Endothelial cell (in vitro differentiated cells): Measurements from ENCODE around the gene THSD4. TPM values are rescaled to one million over a fixed set of nuclear protein-coding genes. Genes with fewer than 3 reads are reported as not detected.

Experiments used
- DNase-seq: peaks from one replicate; pipeline ENCODE4 v3.0.0; 2021; ENCODE audit warnings: low spot score
- H3K27ac Mint-ChIP-seq: one replicate; pipeline ENCODE4 v1.8.0; 2021; ENCODE audit warnings: mixed read lengths, inconsistent platforms; ENCODE audit not compliant: unreplicated experiment
- H3K27me3 Mint-ChIP-seq: one replicate; pipeline ENCODE4 v1.8.0; 2021; ENCODE audit warnings: mild to moderate bottlenecking, moderate library complexity, mixed read lengths, inconsistent platforms; ENCODE audit not compliant: unreplicated experiment
- H3K36me3 Mint-ChIP-seq: one replicate; pipeline ENCODE4 v1.8.0; 2021; ENCODE audit warnings: mild to moderate bottlenecking, low read depth, mixed read lengths, inconsistent platforms; ENCODE audit not compliant: unreplicated experiment
- H3K4me1 Mint-ChIP-seq: one replicate; pipeline ENCODE4 v1.8.0; 2021; ENCODE audit warnings: mild to moderate bottlenecking, mixed read lengths, inconsistent platforms; ENCODE audit not compliant: unreplicated experiment
- H3K4me3 Mint-ChIP-seq: one replicate; pipeline ENCODE4 v1.8.0; 2021; ENCODE audit warnings: mild to moderate bottlenecking, mixed read lengths, inconsistent platforms; ENCODE audit not compliant: unreplicated experiment
- H3K9me3 Mint-ChIP-seq: one replicate; pipeline ENCODE4 v1.8.0; 2021; ENCODE audit warnings: mixed read lengths, inconsistent platforms; ENCODE audit not compliant: unreplicated experiment
- total RNA-seq: library from RNA; stranded (reverse); fragmentation: NEBNext Ultra II Directional; extraction: Animal tissue kit (Norgen Biotek cat#: 25700); gene quantifications from one replicate; pipeline ENCODE4 v1.2.1, GENCODE V29; 2021; ENCODE audit not compliant: unreplicated experiment
- TF ChIP-seq, protein P1 (sequence below): fragments of 200-600 bp; sonication (generic); IDR thresholded peaks from one replicate; pipeline ENCODE4 v1.5.0; 2021; ENCODE audit warnings: antibody characterized with exemption; ENCODE audit not compliant: unreplicated experiment

Gene THSD4
- total RNA-seq, 1 donor from 2014 or later: 0.92 TPM

DNA sequence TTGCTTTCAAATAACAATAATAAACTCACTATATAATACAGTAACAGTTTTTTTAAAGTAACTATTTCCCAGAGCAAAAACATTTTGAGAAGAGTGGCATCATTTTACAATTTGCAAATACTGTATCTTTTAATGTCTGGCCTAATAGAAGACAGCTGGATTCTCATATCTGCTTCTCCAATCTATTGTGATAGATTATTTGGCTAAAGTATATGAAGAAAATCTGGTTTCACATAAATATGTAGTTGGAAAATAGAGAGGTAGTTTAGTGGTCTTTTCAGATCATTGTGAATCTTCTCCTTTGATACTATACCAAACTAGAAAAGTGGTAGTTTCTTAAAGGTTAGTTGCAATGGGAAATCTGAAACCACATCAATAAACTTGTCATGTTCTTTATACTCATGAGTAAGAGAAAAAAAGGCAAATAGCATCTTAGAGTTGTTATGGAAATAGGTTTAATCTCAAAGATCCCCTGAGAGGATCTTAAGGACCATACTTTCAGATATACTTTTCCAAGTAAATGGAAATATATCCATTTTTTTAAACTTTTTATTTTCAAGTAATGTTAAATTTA is 570.2 kb downstream of the THSD4 start:
- Mint-ChIP-seq H3K27ac (no peak overlapping the region), H3K9me3 (peaks cover 5% of the 10 kb centered on the region), H3K4me1 (no peaks in the 10 kb centered on the region), H3K36me3 (no peaks in the 10 kb centered on the region), H3K27me3 (no peaks in the 10 kb centered on the region), H3K4me3 (no peak overlapping the region)
- no peak for DNase-seq
- TF ChIP-seq, protein P1, sequence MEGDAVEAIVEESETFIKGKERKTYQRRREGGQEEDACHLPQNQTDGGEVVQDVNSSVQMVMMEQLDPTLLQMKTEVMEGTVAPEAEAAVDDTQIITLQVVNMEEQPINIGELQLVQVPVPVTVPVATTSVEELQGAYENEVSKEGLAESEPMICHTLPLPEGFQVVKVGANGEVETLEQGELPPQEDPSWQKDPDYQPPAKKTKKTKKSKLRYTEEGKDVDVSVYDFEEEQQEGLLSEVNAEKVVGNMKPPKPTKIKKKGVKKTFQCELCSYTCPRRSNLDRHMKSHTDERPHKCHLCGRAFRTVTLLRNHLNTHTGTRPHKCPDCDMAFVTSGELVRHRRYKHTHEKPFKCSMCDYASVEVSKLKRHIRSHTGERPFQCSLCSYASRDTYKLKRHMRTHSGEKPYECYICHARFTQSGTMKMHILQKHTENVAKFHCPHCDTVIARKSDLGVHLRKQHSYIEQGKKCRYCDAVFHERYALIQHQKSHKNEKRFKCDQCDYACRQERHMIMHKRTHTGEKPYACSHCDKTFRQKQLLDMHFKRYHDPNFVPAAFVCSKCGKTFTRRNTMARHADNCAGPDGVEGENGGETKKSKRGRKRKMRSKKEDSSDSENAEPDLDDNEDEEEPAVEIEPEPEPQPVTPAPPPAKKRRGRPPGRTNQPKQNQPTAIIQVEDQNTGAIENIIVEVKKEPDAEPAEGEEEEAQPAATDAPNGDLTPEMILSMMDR: no peak

DNA sequence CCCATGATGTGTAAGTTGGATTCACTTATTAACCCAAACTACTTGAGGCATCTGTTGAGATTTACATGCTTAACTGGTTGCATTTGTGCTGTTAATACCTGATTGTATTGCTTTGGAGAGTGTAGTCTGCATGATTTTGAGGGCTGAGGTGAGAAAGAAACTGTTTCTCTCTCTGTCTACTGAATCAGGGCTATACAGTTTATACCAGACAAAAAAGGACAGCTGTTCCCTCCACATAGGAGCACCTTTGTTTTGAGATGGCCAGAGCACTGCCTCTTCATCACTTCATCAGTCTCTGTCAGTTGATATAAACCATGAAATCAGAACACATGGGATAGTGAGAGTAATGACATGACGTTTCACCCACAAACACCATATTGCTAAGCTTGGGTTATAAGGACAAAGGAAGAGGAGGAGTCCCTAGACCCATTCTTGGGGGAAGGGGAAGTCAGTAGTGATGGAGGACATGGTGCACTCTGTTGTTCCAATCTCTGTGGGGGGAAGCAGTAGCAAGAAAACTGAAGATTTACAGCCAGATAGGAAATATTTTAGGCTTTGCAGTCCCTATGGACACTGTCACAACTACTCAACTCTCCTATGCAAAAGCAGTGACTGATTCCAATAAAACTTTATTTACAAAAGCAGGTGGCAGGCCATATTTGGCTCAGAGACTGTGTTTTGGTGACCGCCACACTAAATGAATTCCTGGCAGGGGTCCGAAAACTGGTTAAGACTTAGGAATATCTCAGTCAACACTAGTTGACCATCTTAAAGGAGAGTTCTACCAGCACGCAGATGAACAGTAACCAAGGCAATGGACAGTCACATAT is 571.2 kb downstream of the THSD4 start:
- Mint-ChIP-seq H3K27me3 (no peaks in the 10 kb centered on the region), H3K4me3 (no peak overlapping the region), H3K4me1 (no peaks in the 10 kb centered on the region), H3K27ac (no peak overlapping the region), H3K36me3 (no peaks in the 10 kb centered on the region), H3K9me3 (peaks cover 8% of the 10 kb centered on the region)
- DNase-seq: no peak
- TF ChIP-seq, protein P1: no peak

DNA sequence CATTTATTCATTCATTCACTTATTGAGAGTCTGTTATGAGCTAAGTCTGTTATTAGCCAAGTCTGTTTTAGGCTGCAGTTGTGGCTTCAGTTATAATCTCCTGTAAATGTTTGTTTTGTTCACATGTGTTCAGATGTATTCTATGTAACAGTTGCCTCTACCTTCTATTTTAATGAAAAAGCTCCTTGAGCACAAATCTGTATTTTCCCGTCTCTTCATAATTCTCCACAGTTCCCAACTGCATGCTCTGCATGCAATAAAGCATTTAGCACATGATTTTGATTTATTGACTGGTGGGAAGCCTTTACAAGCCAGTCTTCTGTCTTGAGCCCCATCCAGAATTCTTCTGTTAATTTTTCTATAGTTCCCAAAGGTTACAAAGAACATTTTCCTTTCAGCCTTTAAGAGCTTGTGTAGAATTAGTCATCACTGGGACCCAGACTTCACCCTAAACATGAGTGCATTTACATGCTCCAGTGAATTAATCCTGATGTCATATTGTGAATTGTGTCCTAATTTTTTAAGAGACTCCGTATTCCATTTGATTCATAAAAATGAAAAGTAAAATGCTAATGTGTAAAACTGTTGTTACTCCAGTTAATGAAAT is 572.7 kb downstream of the THSD4 start:
- Mint-ChIP-seq H3K27ac (no peak overlapping the region), H3K4me3 (no peak overlapping the region), H3K27me3 (no peaks in the 10 kb centered on the region), H3K9me3 (peaks cover 8% of the 10 kb centered on the region), H3K36me3 (no peaks in the 10 kb centered on the region), H3K4me1 (peaks cover 6% of the 10 kb centered on the region)
- no peak for DNase-seq
- TF ChIP-seq, protein P1: no peak

DNA sequence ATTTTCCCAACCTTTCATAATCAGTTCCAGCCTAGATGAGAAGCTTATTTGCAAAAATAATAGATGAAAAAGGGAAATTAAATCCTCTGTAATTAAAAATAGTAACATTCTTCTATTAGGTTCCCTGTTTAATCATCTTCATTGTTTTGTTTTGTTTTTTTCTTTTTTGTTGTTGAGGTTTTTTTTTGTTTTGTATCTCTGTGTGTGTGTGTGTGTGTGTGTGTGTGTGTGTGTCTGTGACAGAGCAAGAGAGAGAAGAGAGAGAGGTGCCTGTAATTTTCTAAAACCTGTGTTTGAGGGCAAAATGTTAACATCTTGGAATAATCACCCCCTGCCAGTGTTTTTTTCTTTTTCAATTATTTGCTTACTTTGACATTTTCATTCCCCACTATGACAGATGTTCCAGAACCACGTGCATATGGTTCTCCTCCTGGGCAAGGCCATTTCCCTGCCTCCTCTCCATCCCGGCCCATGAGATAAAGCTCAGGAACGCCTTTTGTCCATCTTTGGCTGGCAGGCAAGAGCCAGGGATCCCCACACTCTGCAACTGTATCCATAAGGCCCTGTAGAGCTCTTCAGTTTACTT is 573.3 kb downstream of the THSD4 start:
- no peak for DNase-seq
- peaks cover 7% of the 10 kb centered on the region for H3K4me1 Mint-ChIP-seq

More for the DNA sequence above, 573.3 kb downstream of the THSD4 start:
- Mint-ChIP-seq H3K36me3 (no peaks in the 10 kb centered on the region), H3K27me3 (no peaks in the 10 kb centered on the region), H3K4me3 (no peak overlapping the region), H3K9me3 (peaks cover 8% of the 10 kb centered on the region), H3K27ac (no peak overlapping the region)
- TF ChIP-seq, protein P1: no peak
